ENCODE results near the gene LSAMP.

The LSAMP gene

GRCh38 chr3:116148881-116149851 lies 296.1 kb downstream of the LSAMP start:
- H3K4me3 ChIP-seq (ENCODE audit: low read depth, low read length): no peak overlapping the region
- ChIA-PET POLR2A (no interaction called here), CTCF (interaction anchor here (1.1 kb wide), 1 partner anchor 10 kb away, joined by 3 read pairs; no protein-coding TSS in a partner anchor)
- no peak for DNase-seq (ENCODE audit: low read depth, low spot score)
- no peak for TF ChIP-seq CTCF (IDR thresholded peaks at IDR 0.05; ENCODE audit: insufficient read depth, low read length, missing control alignments)

DNA sequence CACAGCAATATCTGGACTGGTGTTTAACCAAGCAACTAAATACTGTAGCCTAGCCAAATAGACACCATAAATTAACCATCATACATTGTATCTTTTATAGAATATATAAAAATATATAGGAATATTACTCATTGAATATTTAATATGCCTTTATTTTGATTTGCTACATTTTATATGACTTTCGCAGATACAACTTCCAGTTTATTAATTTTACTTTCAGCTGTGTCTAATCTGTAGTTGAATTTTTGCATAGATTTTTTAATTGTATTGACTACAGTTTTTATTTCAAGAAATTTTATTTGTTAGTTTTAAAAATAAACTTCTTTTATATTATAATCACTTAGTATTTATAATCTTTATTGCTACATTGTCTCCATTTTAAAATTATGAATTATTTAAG lies 299.7 kb downstream of the LSAMP start:
- H3K4me3 ChIP-seq (ENCODE audit: low read depth, low read length): no peak overlapping the region
- no peak for TF ChIP-seq CTCF (IDR thresholded peaks at IDR 0.05; ENCODE audit: insufficient read depth, low read length, missing control alignments)
- no peak for DNase-seq (ENCODE audit: low read depth, low spot score)
- POLR2A ChIA-PET: no interaction called here
- CTCF ChIA-PET: no interaction called here

- CTCF ChIA-PET: no interaction called here
- no peak for DNase-seq (ENCODE audit: low read depth, low spot score)
- POLR2A ChIA-PET: no interaction called here
- TF ChIP-seq CTCF (IDR thresholded peaks at IDR 0.05; ENCODE audit: insufficient read depth, low read length, missing control alignments): no peak
- no peak overlapping the region for H3K4me3 ChIP-seq (ENCODE audit: low read depth, low read length)
Measured at GRCh38 chr3:116141724-116142123, 303.6 kb downstream of the LSAMP start.

GRCh38 chr3:116140100-116140689 lies 305.1 kb downstream of the LSAMP start:
- H3K4me3 ChIP-seq (ENCODE audit: low read depth, low read length): no peak overlapping the region
- DNase-seq (ENCODE audit: low read depth, low spot score): no peak
- POLR2A ChIA-PET: no interaction called here
- CTCF ChIA-PET: interaction anchor here (0.9 to 1.7 kb wide), 8 partner anchors 9 to 313 kb away, joined by 3 to 4 read pairs (median 3); no protein-coding TSS in a partner anchor
- TF ChIP-seq CTCF (IDR thresholded peaks at IDR 0.05; ENCODE audit: insufficient read depth, low read length, missing control alignments): peak; percentile 44

GRCh38 chr3:116139641-116140040 lies 305.6 kb downstream of the LSAMP start:
- POLR2A ChIA-PET: no interaction called here
- DNase-seq (ENCODE audit: low read depth, low spot score): no peak
- H3K4me3 ChIP-seq (ENCODE audit: low read depth, low read length): no peak overlapping the region
- CTCF ChIA-PET: interaction anchor here (0.7 to 1.7 kb wide), 6 partner anchors 10 to 25 kb away, joined by 3 to 5 read pairs (median 4); no protein-coding TSS in a partner anchor
- no peak for TF ChIP-seq CTCF (IDR thresholded peaks at IDR 0.05; ENCODE audit: insufficient read depth, low read length, missing control alignments)

DNA sequence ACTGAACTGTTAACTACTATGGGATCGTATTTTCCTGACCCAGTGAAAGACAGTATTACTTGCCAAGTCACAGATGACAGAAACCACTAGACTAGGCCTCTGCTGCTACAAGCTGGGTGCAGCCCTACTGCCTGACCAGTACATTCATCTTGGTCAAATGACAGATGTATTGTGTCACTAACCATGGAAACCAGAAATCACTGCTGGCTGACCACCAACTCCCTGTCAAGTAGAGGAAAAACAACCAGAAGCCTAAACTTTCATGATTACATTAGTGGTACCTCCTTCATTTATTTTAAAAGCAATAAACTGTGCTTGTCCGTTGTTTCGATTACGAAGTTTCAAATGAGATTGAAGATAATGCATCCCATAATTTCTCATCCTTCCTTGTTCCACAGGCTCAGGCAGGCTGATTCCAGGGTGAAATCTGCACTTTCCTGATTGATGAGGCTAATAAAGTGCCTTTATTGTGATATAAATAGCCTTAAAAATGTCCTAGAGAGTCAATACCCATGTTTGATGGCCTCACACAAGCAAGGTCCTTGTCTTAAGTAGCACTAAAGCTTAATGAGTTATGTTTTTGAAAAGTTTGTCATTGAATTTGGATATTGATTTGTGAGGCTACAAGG lies 309.7 kb downstream of the LSAMP start:
- ChIA-PET CTCF (no interaction called here), POLR2A (no interaction called here)
- DNase-seq (ENCODE audit: low read depth, low spot score): peak; percentile 5
- H3K4me3 ChIP-seq (ENCODE audit: low read depth, low read length): no peak overlapping the region
- no peak for TF ChIP-seq CTCF (IDR thresholded peaks at IDR 0.05; ENCODE audit: insufficient read depth, low read length, missing control alignments)
